ENCODE measurements around the gene ATP4B.

DNA sequence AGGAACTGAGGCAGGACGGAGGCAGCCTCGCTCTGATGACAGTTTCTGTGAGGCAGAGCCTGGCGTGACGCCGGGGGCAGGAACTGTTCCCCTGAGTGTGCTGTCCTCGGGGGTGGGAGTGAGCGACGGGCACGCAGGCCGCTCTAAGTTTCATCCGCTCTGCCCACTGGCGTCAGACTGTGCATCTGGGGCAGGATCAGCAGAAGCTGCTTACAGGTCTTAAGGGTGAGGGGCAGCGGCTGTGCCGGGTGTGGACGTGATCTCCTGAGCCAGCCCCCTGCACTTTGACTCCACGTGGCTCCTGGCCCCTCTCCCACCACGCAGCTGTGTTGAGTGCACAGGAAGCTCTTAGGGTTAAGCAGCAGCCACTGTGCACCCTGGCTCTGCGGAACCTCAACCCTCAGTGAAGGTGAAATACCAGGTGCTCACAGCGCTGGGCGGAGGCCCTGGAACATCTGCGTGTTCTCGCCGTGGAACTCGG, 10.5 kb upstream of the ATP4B start:
- no peak for TF ChIP-seq POLR2A (IDR thresholded peaks at IDR 0.05)
- TF ChIP-seq, protein P1, sequence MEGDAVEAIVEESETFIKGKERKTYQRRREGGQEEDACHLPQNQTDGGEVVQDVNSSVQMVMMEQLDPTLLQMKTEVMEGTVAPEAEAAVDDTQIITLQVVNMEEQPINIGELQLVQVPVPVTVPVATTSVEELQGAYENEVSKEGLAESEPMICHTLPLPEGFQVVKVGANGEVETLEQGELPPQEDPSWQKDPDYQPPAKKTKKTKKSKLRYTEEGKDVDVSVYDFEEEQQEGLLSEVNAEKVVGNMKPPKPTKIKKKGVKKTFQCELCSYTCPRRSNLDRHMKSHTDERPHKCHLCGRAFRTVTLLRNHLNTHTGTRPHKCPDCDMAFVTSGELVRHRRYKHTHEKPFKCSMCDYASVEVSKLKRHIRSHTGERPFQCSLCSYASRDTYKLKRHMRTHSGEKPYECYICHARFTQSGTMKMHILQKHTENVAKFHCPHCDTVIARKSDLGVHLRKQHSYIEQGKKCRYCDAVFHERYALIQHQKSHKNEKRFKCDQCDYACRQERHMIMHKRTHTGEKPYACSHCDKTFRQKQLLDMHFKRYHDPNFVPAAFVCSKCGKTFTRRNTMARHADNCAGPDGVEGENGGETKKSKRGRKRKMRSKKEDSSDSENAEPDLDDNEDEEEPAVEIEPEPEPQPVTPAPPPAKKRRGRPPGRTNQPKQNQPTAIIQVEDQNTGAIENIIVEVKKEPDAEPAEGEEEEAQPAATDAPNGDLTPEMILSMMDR (IDR thresholded peaks at IDR 0.05): no peak
